ENCODE measurements around the gene KBTBD13. TPM values are rescaled to one million over a fixed set of nuclear protein-coding genes. Genes with fewer than 3 reads are reported as not detected.

The KBTBD13 gene
- total RNA-seq, 1 experiment from 2014 or later: not detected

- Histone ChIP-seq H3K36me3 (ENCODE audit: control insufficient read depth, insufficient read depth, low read length) (no peaks in the 10 kb centered on the region), H3K4me1 (ENCODE audit: control insufficient read depth, insufficient read depth, low read length) (no peaks in the 10 kb centered on the region), H3K4me3 (ENCODE audit: low read depth in 2 of 2, low read length in 2 of 2) (no peak overlapping the region), H3K9me3 (ENCODE audit: control insufficient read depth, insufficient read depth, low read depth, low read length) (no peaks in the 10 kb centered on the region), H3K27ac (ENCODE audit: low read length) (no peak overlapping the region), H3K27me3 (ENCODE audit: control insufficient read depth, insufficient read depth, low read length) (peaks cover 6% of the 10 kb centered on the region; the same call in 1 of the 2 replicates)
- CTCF ChIA-PET: interaction anchor here (0.6 kb wide), 1 partner anchor 217 kb away, joined by 7 read pairs; the partner anchor contains the start of gene PARP16
- in situ Hi-C loops (cut with HindIII; ENCODE audit: low pct_unique_long_range_greater_than_20kb, low sequenced_read_pairs) (no loop called here), intact Hi-C loops (cut with micrococcal nuclease; ENCODE audit: unreplicated experiment) (no loop called here)
- BruUV-seq (replicated peaks): no TSS peak
- TF ChIP-seq REST (IDR thresholded peaks at IDR 0.05; ENCODE audit: insufficient read depth in 1 of 2, low read depth in 2 of 2, low read length in 1 of 2) (no peak), SIN3A (IDR thresholded peaks at IDR 0.05; ENCODE audit: borderline replicate concordance, insufficient read depth, low read depth, low read length) (no peak), CTCF (IDR thresholded peaks at IDR 0.05) (no peak), TCF7L2 (IDR thresholded peaks at IDR 0.05; ENCODE audit: low read depth, low read length) (no peak)
- POLR2A ChIA-PET: no interaction called here
- ATAC-seq (no peak), DNase-seq (ENCODE audit: low read depth, low spot score) (no peak)
Observed at GRCh38 chr15:65069779-65070546, 6.6 kb upstream of the KBTBD13 start.

DNA sequence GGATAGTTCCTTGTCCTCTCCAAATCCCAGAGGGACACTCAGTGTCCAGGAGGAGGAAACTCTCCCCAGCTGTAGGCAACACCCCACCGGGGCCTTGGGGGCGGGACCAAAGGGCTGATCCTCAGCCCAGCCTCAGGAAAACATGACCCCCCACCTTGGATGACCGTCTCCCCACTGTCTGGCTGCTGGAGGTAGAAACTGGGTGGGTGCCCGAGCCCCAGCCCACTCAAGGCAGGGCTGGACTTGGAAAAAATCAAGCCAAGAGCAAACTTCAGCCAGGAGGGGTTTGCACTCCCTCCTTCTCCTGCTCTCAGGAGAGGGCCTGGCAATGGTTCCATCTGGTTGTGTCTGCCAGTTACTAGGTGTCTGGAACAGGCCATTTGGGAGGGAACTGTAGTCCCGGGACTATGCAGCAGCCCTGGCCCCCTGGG, 5.2 kb upstream of the KBTBD13 start:
- intact Hi-C loops (cut with micrococcal nuclease; ENCODE audit: unreplicated experiment): no loop called here
- CTCF ChIA-PET: no interaction called here

More for the DNA sequence above, 5.2 kb upstream of the KBTBD13 start:
- in situ Hi-C loops (cut with HindIII; ENCODE audit: low pct_unique_long_range_greater_than_20kb, low sequenced_read_pairs): no loop called here
- Histone ChIP-seq H3K27me3 (ENCODE audit: control insufficient read depth, insufficient read depth, low read length) (peaks cover 5% of the 10 kb centered on the region; the same call in 1 of the 2 replicates), H3K36me3 (ENCODE audit: control insufficient read depth, insufficient read depth, low read length) (no peaks in the 10 kb centered on the region), H3K4me1 (ENCODE audit: control insufficient read depth, insufficient read depth, low read length) (no peaks in the 10 kb centered on the region), H3K27ac (ENCODE audit: low read length) (no peak overlapping the region), H3K4me3 (ENCODE audit: low read depth in 2 of 2, low read length in 2 of 2) (no peak overlapping the region), H3K9me3 (ENCODE audit: control insufficient read depth, insufficient read depth, low read depth, low read length) (no peaks in the 10 kb centered on the region)
- ATAC-seq (no peak), DNase-seq (ENCODE audit: low read depth, low spot score) (no peak)
- POLR2A ChIA-PET: no interaction called here
- no TSS peak for BruUV-seq (replicated peaks)
- TF ChIP-seq REST (IDR thresholded peaks at IDR 0.05; ENCODE audit: insufficient read depth in 1 of 2, low read depth in 2 of 2, low read length in 1 of 2) (no peak), CTCF (IDR thresholded peaks at IDR 0.05) (no peak), TCF7L2 (IDR thresholded peaks at IDR 0.05; ENCODE audit: low read depth, low read length) (no peak), POLR2AphosphoS5 (IDR thresholded peaks at IDR 0.05; ENCODE audit: low read depth, low read length) (no peak), SIN3A (IDR thresholded peaks at IDR 0.05; ENCODE audit: borderline replicate concordance, insufficient read depth, low read depth, low read length) (no peak)

All from Panc1 (cell line).